GM11168 (cell line): ENCODE measurements around the gene EXOC2.

ENCODE experiments used
- in situ Hi-C: fragments of 300-500 bp; cut with MboI; formaldehyde crosslinking; loops from one replicate; pipeline ENCODE4 v1.12.0; 2022; ENCODE audit warnings: low sequenced_read_pairs; ENCODE audit not compliant: unreplicated experiment

EXOC2 gene

GRCh38 chr6:485655-486170 lies 207.2 kb downstream of the EXOC2 start:
- in situ Hi-C loops: no loop called here

DNA sequence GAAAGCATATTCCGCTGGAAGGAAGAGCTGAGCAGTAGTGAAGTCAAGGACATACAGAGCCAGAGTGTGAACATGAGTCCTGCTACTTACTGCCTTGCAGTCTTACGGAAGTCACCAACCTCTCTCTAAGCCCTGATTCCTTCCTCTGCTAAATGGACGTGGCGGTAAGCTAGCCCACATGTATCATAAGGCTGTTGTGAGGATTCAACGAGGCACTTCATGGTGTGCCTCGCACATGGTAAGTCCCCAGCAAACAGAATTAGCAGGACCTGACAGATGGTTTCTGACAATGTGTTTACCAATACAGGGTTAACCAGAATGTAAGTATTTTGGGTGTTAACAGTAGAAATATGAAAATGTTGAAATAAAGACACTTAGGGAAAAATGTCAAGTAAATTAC lies 208.2 kb downstream of the EXOC2 start:
- in situ Hi-C loops: no loop called here

- in situ Hi-C loops: no loop called here
Observed at GRCh38 chr6:484086-484745, 208.7 kb downstream of the EXOC2 start.

DNA sequence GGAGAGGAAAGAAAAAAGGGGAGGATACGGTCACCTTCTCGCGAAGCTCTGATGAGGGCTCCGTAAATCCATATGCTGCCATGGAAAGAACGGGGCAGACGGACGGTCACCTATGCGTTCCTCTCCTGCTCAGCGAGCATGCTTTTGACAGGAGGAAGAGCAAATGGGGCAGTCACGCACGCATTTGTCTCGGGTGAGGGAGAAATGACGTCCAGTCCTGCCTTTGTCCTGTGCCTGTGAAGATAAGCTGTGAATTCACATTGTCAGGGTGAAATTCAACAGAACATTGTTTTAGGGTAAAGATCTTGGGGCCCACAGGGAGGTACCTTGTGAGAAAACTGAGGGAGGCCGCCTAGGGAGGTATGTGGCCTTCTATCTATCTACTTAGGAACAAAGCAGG lies 217.6 kb downstream of the EXOC2 start:
- in situ Hi-C loops: no loop called here

GRCh38 chr6:474453-475185 lies 218.3 kb downstream of the EXOC2 start:
- in situ Hi-C loops: no loop called here

- in situ Hi-C loops: no loop called here
Observed at GRCh38 chr6:473768-474452, 219.0 kb downstream of the EXOC2 start.

DNA sequence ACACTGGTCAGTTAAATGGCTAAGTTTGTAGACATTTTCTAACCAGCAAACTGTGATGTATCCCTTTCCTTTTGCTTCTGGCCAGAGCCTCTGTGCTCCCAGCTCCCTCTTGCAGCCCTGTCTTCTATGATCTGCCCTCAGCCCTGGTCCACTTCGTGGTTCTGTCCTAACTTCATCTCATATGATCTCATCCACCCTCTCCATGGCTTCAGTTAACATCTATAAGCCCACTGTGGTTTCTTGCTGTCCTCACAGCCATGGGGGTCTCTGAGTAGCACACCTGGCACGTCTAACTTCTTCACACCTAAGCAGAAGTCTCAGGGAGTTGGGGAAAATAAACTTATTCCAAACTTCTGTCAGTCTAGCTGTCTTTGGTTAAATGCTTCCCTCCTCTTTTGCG lies 219.6 kb downstream of the EXOC2 start:
- in situ Hi-C loops: no loop called here

GRCh38 chr6:470901-471448 lies 222.0 kb downstream of the EXOC2 start:
- in situ Hi-C loops: no loop called here

GRCh38 chr6:470051-470900 lies 222.7 kb downstream of the EXOC2 start:
- in situ Hi-C loops: no loop called here

DNA sequence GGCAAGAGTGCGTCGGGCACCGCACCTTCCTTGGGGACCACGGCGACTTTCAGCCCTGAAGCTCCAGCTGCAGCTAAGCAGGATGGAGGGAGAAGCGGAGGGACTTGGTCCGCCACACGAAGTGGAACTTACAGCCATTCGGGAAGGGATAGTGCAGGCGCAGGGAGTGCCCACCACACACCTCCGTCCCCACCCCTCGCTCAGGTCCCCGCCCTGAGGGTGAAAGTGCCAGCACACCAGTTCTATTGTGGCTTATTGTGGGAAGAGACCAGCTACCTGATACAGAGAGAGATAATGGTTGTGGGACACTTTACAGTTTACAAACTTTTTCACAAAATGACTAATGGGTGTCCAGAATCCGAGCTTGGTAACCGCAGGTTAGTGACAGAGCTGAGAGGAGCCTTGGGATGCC lies 225.3 kb downstream of the EXOC2 start:
- in situ Hi-C loops: no loop called here

DNA sequence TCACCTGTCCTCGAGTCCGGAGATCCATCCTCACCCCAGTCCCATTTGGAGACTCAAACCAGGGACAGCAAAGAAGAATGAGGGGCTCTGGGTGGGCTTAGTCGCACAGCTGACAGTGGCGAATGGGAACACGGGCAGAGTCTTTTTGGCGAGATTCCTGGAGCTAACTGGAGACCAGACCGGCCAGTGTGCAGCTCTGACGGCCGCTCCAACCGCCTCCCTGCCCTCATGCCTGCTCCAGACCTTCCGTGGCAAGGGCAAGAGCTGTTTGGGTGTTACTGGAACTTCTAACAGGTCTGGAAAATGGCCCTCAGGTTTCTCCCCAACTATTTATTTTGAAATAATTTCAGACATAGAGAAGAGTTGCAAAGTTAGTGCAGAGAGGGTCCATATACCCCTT lies 225.8 kb downstream of the EXOC2 start:
- in situ Hi-C loops: no loop called here

DNA sequence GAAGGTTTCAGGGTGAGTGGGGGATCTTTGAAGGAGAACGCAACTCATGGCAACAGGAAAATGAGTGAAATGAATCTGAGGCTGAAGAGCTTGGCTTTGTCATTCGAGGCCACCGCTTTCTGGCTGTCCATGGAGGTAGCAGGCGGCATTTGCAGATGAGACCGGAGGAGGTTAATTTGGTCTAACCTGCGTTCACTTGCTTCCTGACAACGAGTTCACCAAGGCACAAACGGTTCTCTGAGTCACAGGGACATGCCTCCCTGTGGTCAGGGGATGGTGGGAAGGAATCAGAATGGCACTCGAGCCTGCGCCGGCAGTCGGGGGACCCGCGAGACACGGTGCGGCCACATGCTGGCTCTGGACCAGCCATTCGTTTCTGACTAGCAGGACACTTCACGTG lies 226.4 kb downstream of the EXOC2 start:
- in situ Hi-C loops: no loop called here

DNA sequence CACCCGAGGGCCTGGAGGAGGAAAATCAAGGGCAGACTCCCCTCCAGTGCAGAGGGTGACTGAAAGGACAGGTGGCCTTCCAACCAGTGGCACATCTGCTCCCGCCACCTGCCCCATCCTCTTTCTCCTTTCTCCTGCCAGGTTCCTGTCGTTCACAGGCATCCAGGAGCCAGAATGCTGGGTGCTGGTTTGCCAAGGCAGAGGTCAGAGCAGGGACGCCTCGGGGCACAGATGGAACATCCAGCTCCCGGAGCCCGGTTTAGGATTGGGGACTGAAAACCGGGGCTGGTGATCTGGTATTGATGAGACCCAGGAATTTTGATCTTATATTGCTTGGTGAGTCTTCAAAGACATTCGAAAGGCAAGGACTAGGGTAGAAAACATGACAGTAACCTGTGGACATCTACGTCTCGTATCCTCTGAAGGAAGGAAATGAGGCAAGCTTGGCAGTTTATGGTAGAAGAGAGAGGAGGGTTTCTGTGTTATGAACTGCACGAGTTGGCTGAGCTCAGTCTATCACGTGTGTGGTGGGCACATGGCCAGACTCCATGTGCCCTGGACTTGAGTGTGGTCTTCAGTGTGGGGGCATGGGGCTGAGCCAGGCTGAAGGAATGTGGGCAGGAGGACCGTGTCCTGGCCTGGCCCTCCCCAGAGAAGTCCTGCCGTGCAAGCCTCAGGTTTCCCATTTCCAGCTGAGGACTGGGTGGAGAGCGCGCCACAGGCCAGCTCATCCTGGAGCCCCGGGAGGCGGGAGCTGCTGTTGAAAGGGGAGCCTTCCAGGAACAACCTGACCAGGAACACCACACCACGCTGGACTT lies 227.2 kb downstream of the EXOC2 start:
- in situ Hi-C loops: no loop called here

GRCh38 chr6:456887-457286 lies 236.1 kb downstream of the EXOC2 start:
- in situ Hi-C loops: no loop called here

- in situ Hi-C loops: no loop called here
Observed at GRCh38 chr6:456358-456867, 236.5 kb downstream of the EXOC2 start.

GRCh38 chr6:455835-456234 lies 237.1 kb downstream of the EXOC2 start:
- in situ Hi-C loops: no loop called here

DNA sequence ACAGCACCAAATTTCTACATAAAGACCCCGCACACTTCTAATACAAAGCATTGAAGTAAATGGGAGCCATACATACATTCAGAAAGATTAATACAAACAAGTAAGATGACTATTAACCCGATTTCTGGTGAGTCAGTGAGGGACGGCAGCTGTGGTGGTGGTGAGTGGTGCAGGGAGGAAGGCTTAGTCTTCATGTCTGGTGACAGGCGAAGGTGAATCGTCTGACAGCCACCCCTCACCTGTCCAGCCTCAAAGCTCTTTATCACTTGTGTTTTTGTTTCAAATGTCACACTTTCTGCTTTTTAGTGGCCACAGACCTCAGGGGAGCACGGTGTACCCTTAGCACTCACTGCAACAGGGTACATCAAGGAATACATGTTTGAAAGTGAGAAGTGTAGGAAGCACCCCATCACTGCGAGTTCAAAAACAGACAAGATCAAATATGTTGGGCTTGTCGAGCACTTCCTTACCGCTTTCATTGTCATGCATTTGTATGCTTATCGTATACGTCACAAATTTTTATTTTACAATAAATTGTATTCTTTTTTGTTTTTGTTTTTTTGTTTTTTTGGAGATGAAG lies 237.8 kb downstream of the EXOC2 start:
- in situ Hi-C loops: no loop called here

DNA sequence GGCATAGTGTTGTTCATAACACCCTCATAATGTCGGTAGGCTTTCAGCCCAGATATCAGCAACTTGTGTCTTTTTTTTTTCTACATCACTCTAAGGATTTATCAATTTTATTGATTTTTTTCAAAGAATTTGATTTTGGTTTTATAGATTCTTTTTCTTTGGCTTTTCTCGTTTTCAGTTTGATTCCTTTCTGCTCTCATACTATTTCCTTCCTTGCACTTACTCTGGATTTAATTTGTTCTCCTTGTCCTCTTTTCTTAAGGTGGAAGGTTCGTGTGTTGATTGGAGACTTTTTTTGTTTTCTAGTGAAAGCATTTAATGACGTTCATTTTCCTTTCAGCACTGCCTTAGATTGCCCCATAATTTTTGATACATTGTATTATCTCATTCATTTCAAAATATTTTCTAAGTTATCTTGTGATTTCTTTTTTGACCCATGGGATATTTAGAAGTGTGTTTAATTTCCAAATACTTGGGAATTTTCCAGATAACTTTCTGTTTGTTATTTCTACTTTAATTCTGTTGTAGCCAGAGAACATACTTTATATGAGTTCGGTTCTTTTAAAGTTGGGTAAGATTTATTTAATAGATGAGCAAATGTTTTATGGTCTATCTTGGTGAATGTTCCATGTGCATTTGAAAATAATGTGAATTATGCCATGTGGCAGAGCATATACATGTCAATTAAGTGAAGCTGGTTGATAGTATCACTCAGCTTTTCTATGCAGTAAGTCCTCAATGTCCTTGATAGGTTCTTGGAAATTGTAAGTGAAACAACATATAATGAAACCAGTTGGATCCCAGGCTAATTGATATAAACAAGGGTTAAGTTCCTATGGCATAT lies 238.6 kb downstream of the EXOC2 start:
- in situ Hi-C loops: no loop called here
